H1 (cell line): ENCODE data around the gene DDX4. TPM values are rescaled to one million over a fixed set of nuclear protein-coding genes. Genes with fewer than 3 reads are reported as not detected.

ENCODE experiments used
- CTCF ChIA-PET: fragments of 300-600 bp; sonication (Branson Sonifier 250); formaldehyde crosslinking; loops from one replicate; lab custom pipeline; 2021; ENCODE audit not compliant: partially characterized antibody; lab: Charles Lee
- POLR2A ChIA-PET: fragments of 300-600 bp; sonication (Branson Sonifier 250); formaldehyde crosslinking; loops from one replicate; lab custom pipeline; 2021; ENCODE audit warnings: inconsistent platforms; ENCODE audit not compliant: partially characterized antibody; lab: Charles Lee
- DNase-seq, 2 experiments: peaks; one replicate each; pipeline versions ENCODE4 v3.0.0 to v3.0.0-alpha.2; 2010 to 2022; ENCODE audit warnings: low spot score in 2 of 2, low read depth in 1 of 2, mixed read lengths in 1 of 2
- FAIRE-seq: peaks from 2 replicates; lab custom pipeline; 2011; peaks lifted over from hg19 to GRCh38; lab: Jason Lieb, UNC
- H2AFZ ChIP-seq: 2 replicates; pipeline ENCODE4 v1.8.1; 2012; ENCODE audit warnings: low read length, inconsistent platforms
- H2AK5ac ChIP-seq: 2 replicates; pipeline ENCODE4 v1.6.1; 2013; ENCODE audit warnings: low read depth, low read length
- H2BK120ac ChIP-seq: replicated peaks from 2 replicates; pipeline ENCODE3; 2013; ENCODE audit warnings: low read depth, low read length, inconsistent platforms
- H2BK12ac ChIP-seq: 2 replicates; pipeline ENCODE4 v1.6.1; 2013; ENCODE audit warnings: low read depth, low read length
- H2BK15ac ChIP-seq: 2 replicates; pipeline ENCODE4 v1.6.1; 2013; ENCODE audit warnings: low read length
- H2BK20ac ChIP-seq: 2 replicates; pipeline ENCODE4 v1.6.1; 2013; ENCODE audit warnings: low read length
- H2BK5ac ChIP-seq: 2 replicates; pipeline ENCODE4 v1.6.1; 2013; ENCODE audit warnings: low read depth, low read length
- H3K14ac ChIP-seq: 2 replicates; pipeline ENCODE4 v1.6.1; 2013; ENCODE audit warnings: inconsistent platforms; ENCODE audit not compliant: insufficient read length
- H3K18ac ChIP-seq: 2 replicates; pipeline ENCODE4 v1.6.1; 2013; ENCODE audit warnings: low read length; ENCODE audit errors: extremely low read depth
- H3K23ac ChIP-seq: 2 replicates; pipeline ENCODE4 v1.6.1; 2013; ENCODE audit warnings: inconsistent platforms; ENCODE audit not compliant: insufficient read length
- H3K23me2 ChIP-seq: 2 replicates; pipeline ENCODE4 v1.6.1; 2013; ENCODE audit warnings: low read depth, low read length
- H3K27ac ChIP-seq: 2 replicates; pipeline ENCODE4 v1.6.1; 2011; ENCODE audit warnings: low read depth, low read length, inconsistent platforms
- H3K27me3 ChIP-seq, 4 experiments: replicated peaks in 1 of 4; 1 replicate in 1 of 4; 2 replicates in 3 of 4; pipeline versions ENCODE4 v1.6.1 to v1.8.1; 2011 to 2013; ENCODE audit warnings: low read length in 3 of 4, mild to moderate bottlenecking in 3 of 4, inconsistent platforms in 2 of 4, mixed read lengths in 2 of 4, moderate library complexity in 1 of 4; ENCODE audit not compliant: control insufficient read depth in 3 of 4, insufficient read depth in 3 of 4; ENCODE audit errors: extremely low read depth in 1 of 4
- H3K36me3 ChIP-seq, 4 experiments: 2 replicates each; pipeline versions ENCODE4 v1.6.1 to v1.8.1; 2011 to 2013; ENCODE audit warnings: mild to moderate bottlenecking in 4 of 4, low read length in 3 of 4, moderate library complexity in 2 of 4, control low read depth in 1 of 4, inconsistent platforms in 1 of 4; ENCODE audit not compliant: insufficient read depth in 4 of 4, control insufficient read depth in 2 of 4
- H3K4ac ChIP-seq: replicated peaks from 2 replicates; pipeline ENCODE3; 2013; ENCODE audit warnings: low read length, low read depth, mixed read lengths, inconsistent platforms; ENCODE audit not compliant: insufficient read length
- H3K4me1 ChIP-seq, 4 experiments: replicated peaks in 1 of 4; 1 replicate in 1 of 4; 2 replicates in 3 of 4; pipeline versions ENCODE4 v1.6.1 to v1.8.1; 2011 to 2013; ENCODE audit warnings: low read length in 3 of 4, inconsistent platforms in 2 of 4, mixed read lengths in 1 of 4; ENCODE audit not compliant: insufficient read depth in 4 of 4, control insufficient read depth in 3 of 4
- H3K4me2 ChIP-seq, 2 experiments: 2 replicates each; pipeline versions ENCODE4 v1.6.1 to v1.8.1; 2011 to 2013; ENCODE audit warnings: low read depth in 2 of 2, low read length in 2 of 2, control low read depth in 1 of 2, inconsistent platforms in 1 of 2, mild to moderate bottlenecking in 1 of 2; ENCODE audit not compliant: insufficient read depth in 1 of 2
- H3K4me3 ChIP-seq, 4 experiments: fragments of 200-600, 300-600 bp in 1 of 4; sonication (generic), shearing (Covaris generic), sonication (Bioruptor Twin) in 1 of 4; 2 replicates each; pipeline versions ENCODE4 v1.5.1 to v1.8.1; 2011 to 2016; ENCODE audit warnings: low read length in 4 of 4, low read depth in 3 of 4, control low read depth in 2 of 4, inconsistent platforms in 2 of 4, mild to moderate bottlenecking in 2 of 4, mixed read lengths in 1 of 4, moderate library complexity in 1 of 4; ENCODE audit not compliant: insufficient read depth in 2 of 4; ENCODE audit errors: extremely low read depth in 1 of 4
- H3K56ac ChIP-seq: replicated peaks from 2 replicates; pipeline ENCODE3; 2013; ENCODE audit warnings: low read depth, mild to moderate bottlenecking, mixed read lengths, low read length, inconsistent platforms; ENCODE audit not compliant: insufficient read length
- H3K79me1 ChIP-seq: 2 replicates; pipeline ENCODE4 v1.6.1; 2013; ENCODE audit warnings: low read depth, low read length, control low read depth
- H3K79me2 ChIP-seq, 2 experiments: 2 replicates each; pipeline versions ENCODE4 v1.6.1 to v1.8.1; 2012 to 2013; ENCODE audit warnings: low read length in 2 of 2, mild to moderate bottlenecking in 2 of 2, inconsistent platforms in 1 of 2; ENCODE audit not compliant: insufficient read depth in 2 of 2, control insufficient read depth in 1 of 2
- H3K9ac ChIP-seq, 4 experiments: replicated peaks in 1 of 4; 1 replicate in 1 of 4; 2 replicates in 3 of 4; pipeline versions ENCODE4 v1.6.1 to v1.8.1; 2011 to 2013; ENCODE audit warnings: low read depth in 3 of 4, low read length in 3 of 4, control low read depth in 2 of 4, mild to moderate bottlenecking in 2 of 4, moderate library complexity in 2 of 4, inconsistent platforms in 1 of 4; ENCODE audit errors: extremely low read depth in 1 of 4
- H3K9me3 ChIP-seq, 2 experiments: 2 replicates each; pipeline versions ENCODE4 v1.6.1 to v1.8.1; 2012 to 2013; ENCODE audit warnings: mild to moderate bottlenecking in 2 of 2, moderate library complexity in 2 of 2, control low read depth in 1 of 2, inconsistent platforms in 1 of 2, low read depth in 1 of 2, low read length in 1 of 2, mixed read lengths in 1 of 2; ENCODE audit not compliant: insufficient read depth in 2 of 2
- H4K20me1 ChIP-seq, 2 experiments: replicated peaks in 1 of 2; 2 replicates each; pipeline versions ENCODE3 to v1.8.1; 2011 to 2013; ENCODE audit warnings: inconsistent platforms in 2 of 2, low read length in 2 of 2, mild to moderate bottlenecking in 1 of 2; ENCODE audit not compliant: insufficient read depth in 2 of 2, control insufficient read depth in 1 of 2
- H4K5ac ChIP-seq: 2 replicates; pipeline ENCODE4 v1.6.1; 2013; ENCODE audit warnings: low read length, low read depth, mixed read lengths, inconsistent platforms; ENCODE audit not compliant: insufficient read length
- H4K8ac ChIP-seq: 2 replicates; pipeline ENCODE4 v1.8.0; 2013; ENCODE audit warnings: mild to moderate bottlenecking, moderate library complexity, low read length, inconsistent platforms; ENCODE audit not compliant: insufficient read depth; ENCODE audit errors: extremely low read depth
- H4K91ac ChIP-seq: replicated peaks from 2 replicates; pipeline ENCODE3; 2013; ENCODE audit warnings: low read length, mixed read lengths, inconsistent platforms; ENCODE audit not compliant: insufficient read length
- ATF2 ChIP-seq: IDR thresholded peaks from 2 replicates; pipeline ENCODE4 v1.6.1; 2012; ENCODE audit warnings: low read length, inconsistent platforms
- BRCA1 ChIP-seq: IDR thresholded peaks from 2 replicates; pipeline ENCODE4 v1.6.1; 2012; ENCODE audit warnings: low read depth, low read length, improper control_type of control experiment
- CHD2 ChIP-seq: IDR thresholded peaks from 2 replicates; pipeline ENCODE4 v1.6.1; 2012; ENCODE audit warnings: low read length, improper control_type of control experiment
- EP300 ChIP-seq, 2 experiments: IDR thresholded peaks; 1 replicate in 1 of 2; 2 replicates in 1 of 2; pipeline ENCODE4 v1.6.1; 2011 to 2012; ENCODE audit warnings: low read depth in 2 of 2, low read length in 2 of 2, mild to moderate bottlenecking in 2 of 2, borderline replicate concordance in 1 of 2, inconsistent platforms in 1 of 2, moderate library complexity in 1 of 2
- EZH2 ChIP-seq: fragments of 200-600 bp; sonication (generic); IDR thresholded peaks from 2 replicates; pipeline ENCODE4 v1.7.1; 2012; ENCODE audit warnings: low read depth, mild to moderate bottlenecking, moderate library complexity, low read length, inconsistent platforms; ENCODE audit not compliant: severe bottlenecking
- NANOG ChIP-seq: IDR thresholded peaks from 2 replicates; pipeline ENCODE4 v1.6.1; 2011; ENCODE audit warnings: low read length, low read depth, mild to moderate bottlenecking, inconsistent platforms; ENCODE audit not compliant: insufficient read depth, poor library complexity, severe bottlenecking
- PHF8 ChIP-seq: fragments of 200-600 bp; sonication (generic); conservative IDR thresholded peaks from 2 replicates; pipeline ENCODE4 v1.7.1; 2012; ENCODE audit warnings: low read depth, mild to moderate bottlenecking, inconsistent platforms, low read length, moderate library complexity
- RFX5 ChIP-seq: IDR thresholded peaks from 2 replicates; pipeline ENCODE4 v1.6.1; 2011; ENCODE audit warnings: low read depth, low read length, improper control_type of control experiment, borderline replicate concordance
- SUZ12 ChIP-seq: fragments of 200-600 bp; sonication (generic); IDR thresholded peaks from 2 replicates; pipeline ENCODE4 v1.6.1; 2012; ENCODE audit warnings: mild to moderate bottlenecking, inconsistent platforms, low read length, moderate library complexity, mixed read lengths
- TAF7 ChIP-seq: optimal IDR thresholded peaks from 2 replicates; pipeline ENCODE3; 2011; ENCODE audit warnings: low read depth, mild to moderate bottlenecking, inconsistent platforms, low read length, moderate library complexity, borderline replicate concordance
- ZNF274 ChIP-seq: IDR thresholded peaks from 2 replicates; pipeline ENCODE4 v1.7.0; 2012; ENCODE audit warnings: low read length, borderline replicate concordance; ENCODE audit errors: extremely low read depth
- WGBS, 2 experiments: shearing (Covaris generic) in 1 of 2; methylation state at CpG; one replicate each; pipeline versions ENCODE4 v1.1.6 to v1.1.7; 2013 to 2015; ENCODE audit warnings: low lambda C conversion rate in 2 of 2, mixed read lengths in 2 of 2, inconsistent platforms in 1 of 2, low coverage in 1 of 2, missing lambda C conversion rate in 1 of 2; ENCODE audit not compliant: insufficient replicate concordance in 2 of 2, insufficient coverage in 1 of 2, insufficient read length in 1 of 2; ENCODE audit errors: extremely low coverage in 1 of 2, missing lambda C conversion rate in 1 of 2; 5-methylcytosine and 5-hydroxymethylcytosine counted together
- polyA plus RNA-seq, 7 experiments: library from polyadenylated mRNA; depleted of rRNA in 3 of 7; stranded (reverse) in 5 of 7; unstranded in 2 of 7; fragments of >200 nt in 5 of 7; fragments of 200-250 nt in 2 of 7; gene quantifications; 1 replicate in 5 of 7; 2 replicates in 1 of 7; 4 replicates in 1 of 7; pipeline versions ENCODE4 v1.2.1 to v1.2.3, GENCODE V29; 2011 to 2013; ENCODE audit warnings: missing spikeins in 2 of 7, mixed read lengths in 2 of 7
- total RNA-seq: library from RNA; stranded (reverse); fragmentation: NEBNext Ultra II Directional; extraction: Animal tissue kit (Norgen Biotek cat#: 25700); gene quantifications from 2 replicates; pipeline ENCODE4 v1.2.1, GENCODE V29; 2021

Gene DDX4
- total and polyA plus RNA-seq, 2 of the 8 experiments (the other 6 are each of a cell fraction or from before 2014, with no cell fraction given), result 0.15 TPM; not detected in 1

GRCh38 chr5:55865831-55866230 lies 128.0 kb downstream of the DDX4 start:
- Histone ChIP-seq H2BK120ac (no peak overlapping the region), H3K4me3 (no peak overlapping the region), H3K9ac (no peak overlapping the region), H2AFZ (no peak overlapping the region), H2AK5ac (no peak overlapping the region), H3K79me1 (no peaks in the 10 kb centered on the region), H3K23me2 (peaks cover 11% of the 10 kb centered on the region; the same call in 1 of the 2 replicates), H3K9me3 (0 out of 4 replicates have a peak, but pooled peaks cover 0 to 4% of the 10 kb centered on the region in 2 experiments), H3K4me2 (no peak overlapping the region), H3K27ac (no peak overlapping the region), H3K14ac (no peak overlapping the region), H2BK12ac (no peak overlapping the region; the same call in 1 of the 2 replicates), H4K5ac (no peak overlapping the region), H2BK15ac (no peak overlapping the region), H3K56ac (no peak overlapping the region), H3K36me3 (no peaks in the 10 kb centered on the region; a peak in 1 of 8 replicates), H4K91ac (no peak overlapping the region), H3K18ac (no peak overlapping the region), H3K23ac (no peak overlapping the region), H3K4ac (no peak overlapping the region), H4K20me1 (peaks cover 0 to 7% of the 10 kb centered on the region in 2 experiments), H3K27me3 (no peaks in the 10 kb centered on the region), H2BK5ac (no peak overlapping the region), H3K4me1 (no peaks in the 10 kb centered on the region), H4K8ac (no peak overlapping the region), H3K79me2 (no peaks in the 10 kb centered on the region), H2BK20ac (no peak overlapping the region)
- FAIRE-seq (no peak), DNase-seq (no peak)
- POLR2A ChIA-PET, result no interaction called here
- CTCF ChIA-PET, result no interaction called here
- 84% methylated on average over 3 of the region's 3 CpGs; no CpG with 5 or more reads in 1 of the 2 experiments for WGBS, 2 experiments
- TF ChIP-seq BRCA1, result no peak
- TF ChIP-seq PHF8, result no peak
- TF ChIP-seq EP300 (IDR thresholded peaks at IDR 0.05; ENCODE audit: borderline replicate concordance in 1 of 2, low read depth in 2 of 2, low read length in 2 of 2), result no peak
- TF ChIP-seq ZNF274, result no peak
- TF ChIP-seq EZH2, result no peak
- TF ChIP-seq RFX5, result no peak
- no peak for TF ChIP-seq ATF2
- TF ChIP-seq CHD2, result no peak
- TF ChIP-seq NANOG, result no peak
- no peak for TF ChIP-seq SUZ12
- no peak for TF ChIP-seq TAF7
